T-cell (primary cell): ENCODE results near the gene GAS6. TPM values are rescaled to one million over a fixed set of nuclear protein-coding genes. Genes with fewer than 3 reads are reported as not detected.
"Not testable (repeated sequence)": the region's sequence is repeated elsewhere in the genome, so short reads cannot be mapped to it uniquely, and the experiment has no call there.

Experiments used
- ATAC-seq, 4 experiments: fragments of 200-7000 bp in 3 of 4; fragments of 150-1000 bp in 1 of 4; cut with Tn5 transposase; replicated peaks in 1 of 4; 1 replicate in 3 of 4; 2 replicates in 1 of 4; pipeline ENCODE4 v1.10.0; 2021; ENCODE audit warnings: moderate library complexity in 3 of 4, mild to moderate bottlenecking in 2 of 4, moderate number of reproducible peaks in 1 of 4
- CTCF ChIA-PET, 2 donors: fragments of 300-600 bp; sonication (Branson Sonifier 250); formaldehyde crosslinking; loops; one replicate each; lab custom pipeline; 2022; ENCODE audit warnings: antibody characterized with exemption in 2 of 2; lab: Charles Lee
- POLR2A ChIA-PET, 2 donors: fragments of 300-600 bp; sonication (Branson Sonifier 250); formaldehyde crosslinking; loops; one replicate each; lab custom pipeline; 2022; ENCODE audit warnings: antibody characterized with exemption in 2 of 2; lab: Charles Lee
- DNase-seq, 35 experiments: peaks; one replicate each; pipeline versions ENCODE4 v3.0.0 to v3.0.0-alpha.2; 2013 to 2023
- H3K27ac ChIP-seq: one replicate; pipeline ENCODE4 v1.5.1; 2013; ENCODE audit warnings: low read length
- H3K27me3 ChIP-seq, 2 experiments: replicated peaks in 1 of 2; 1 replicate in 1 of 2; 2 replicates in 1 of 2; pipeline versions ENCODE4 v1.6.1 to v1.7.0; 2013; ENCODE audit warnings: low read length in 1 of 2, mixed read lengths in 1 of 2; ENCODE audit not compliant: control insufficient read depth in 2 of 2, insufficient read depth in 2 of 2; ENCODE audit errors: extremely low read depth in 1 of 2
- H3K36me3 ChIP-seq, 2 donors: 1 replicate in 1 of 2; 2 replicates in 1 of 2; pipeline versions ENCODE4 v1.6.1 to v1.7.0; 2013; ENCODE audit warnings: low read length in 1 of 2; ENCODE audit not compliant: control insufficient read depth in 2 of 2, insufficient read depth in 1 of 2; ENCODE audit errors: extremely low read depth in 1 of 2
- H3K4me1 ChIP-seq, 2 experiments: 1 replicate in 1 of 2; 2 replicates in 1 of 2; pipeline versions ENCODE4 v1.6.1 to v1.7.0; 2013; ENCODE audit warnings: low read length in 2 of 2, mixed read lengths in 1 of 2; ENCODE audit not compliant: insufficient read depth in 2 of 2, control insufficient read depth in 1 of 2; ENCODE audit errors: extremely low read depth in 1 of 2
- H3K4me3 ChIP-seq, 2 donors: 1 replicate in 1 of 2; 2 replicates in 1 of 2; pipeline versions ENCODE4 v1.5.1 to v1.7.0; 2013; ENCODE audit warnings: mild to moderate bottlenecking in 2 of 2, low read length in 1 of 2, moderate library complexity in 1 of 2; ENCODE audit not compliant: control insufficient read depth in 1 of 2; ENCODE audit errors: extremely low read depth in 1 of 2
- H3K9me3 ChIP-seq: 2 replicates; pipeline ENCODE4 v1.7.0; 2013
- H3K27ac Mint-ChIP-seq, 2 donors: one replicate each; pipeline ENCODE4 v1.8.0; 2020 to 2021; ENCODE audit warnings: mild to moderate bottlenecking in 2 of 2, mixed read lengths in 2 of 2
- H3K27me3 Mint-ChIP-seq, 2 donors: one replicate each; pipeline ENCODE4 v1.8.0; 2021 to 2022; ENCODE audit warnings: mixed read lengths in 2 of 2
- H3K36me3 Mint-ChIP-seq: one replicate; pipeline ENCODE4 v1.8.0; 2021; ENCODE audit warnings: mixed read lengths
- H3K4me1 Mint-ChIP-seq, 3 donors: one replicate each; pipeline ENCODE4 v1.8.0; 2020 to 2022; ENCODE audit warnings: mixed read lengths in 3 of 3, mild to moderate bottlenecking in 1 of 3
- H3K4me3 Mint-ChIP-seq, 3 donors: one replicate each; pipeline ENCODE4 v1.8.0; 2020 to 2022; ENCODE audit warnings: mild to moderate bottlenecking in 3 of 3, mixed read lengths in 3 of 3, moderate library complexity in 3 of 3
- H3K9me3 Mint-ChIP-seq, 3 donors: one replicate each; pipeline ENCODE4 v1.8.0; 2020 to 2022; ENCODE audit warnings: mixed read lengths in 3 of 3
- WGBS: methylation state at CpG from one replicate; pipeline ENCODE4 v1.1.5; 2013; ENCODE audit warnings: missing lambda C conversion rate; ENCODE audit not compliant: insufficient coverage; 5-methylcytosine and 5-hydroxymethylcytosine counted together
- total RNA-seq, 35 experiments: library from RNA in 6 of 35; stranded (reverse) in 6 of 35; fragments of 120-200 nt in 1 of 35; gene quantifications; one replicate each; pipeline versions ENCODE4 v1.2.1 to v1.2.4 and lab custom pipeline; 2013 to 2026

Gene GAS6
- total RNA-seq, 5 donors from 2014 or later (not counting 1 experiment from before 2014, with no cell fraction given), result 1.1 to 10.2 (median 4.7) TPM

DNA sequence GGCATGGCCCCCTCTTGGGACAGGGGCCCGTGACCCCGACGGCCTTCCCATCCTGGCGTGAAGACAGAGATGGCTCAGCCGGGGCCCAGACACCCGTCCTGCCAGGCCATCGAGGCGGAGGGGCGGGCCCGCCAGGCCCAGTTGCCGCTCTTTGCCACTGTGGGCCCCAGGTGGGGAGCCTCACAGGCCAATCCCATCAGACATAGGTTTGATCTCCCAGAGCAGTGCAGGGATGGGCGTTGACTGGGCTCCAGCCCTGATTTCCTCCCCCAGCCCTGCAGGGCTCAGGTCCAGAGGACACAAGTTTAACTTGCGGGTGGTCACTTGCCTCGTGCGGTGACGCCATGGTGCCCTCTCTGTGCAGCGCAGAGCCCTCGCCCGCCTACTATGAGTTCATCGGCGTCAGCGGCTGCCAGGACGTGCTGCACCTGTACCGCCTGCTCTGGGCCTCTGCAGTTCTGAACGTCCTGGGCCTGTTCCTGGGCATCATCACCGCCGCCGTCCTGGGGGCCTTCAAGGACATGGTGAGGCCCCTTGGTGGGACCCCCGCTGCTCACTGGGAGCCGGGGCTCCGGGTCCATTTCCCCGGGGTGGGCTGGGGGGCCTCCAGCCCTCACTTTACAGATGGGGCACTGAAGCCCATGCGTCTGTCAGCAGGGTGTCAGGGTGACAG is 62.5 kb downstream of the GAS6 start:
- no peak overlapping the region for H3K27ac Mint-ChIP-seq
- Histone ChIP-seq H3K36me3 (no peaks in the 10 kb centered on the region), H3K9me3 (no peaks in the 10 kb centered on the region), H3K4me3 (no peak overlapping the region), H3K27ac (no peak overlapping the region), H3K4me1 (peaks cover 0 to 2% of the 10 kb centered on the region in 2 experiments), H3K27me3 (peaks cover 0 to 47% of the 10 kb centered on the region in 2 experiments)
- H3K4me1 Mint-ChIP-seq, result no peaks in the 10 kb centered on the region
- ChIA-PET CTCF (no interaction called here), POLR2A (no interaction called here)
- no peaks in the 10 kb centered on the region for H3K36me3 Mint-ChIP-seq
- 92% methylated on average over 33 of the region's 33 CpGs for WGBS
- no peak for DNase-seq
- ATAC-seq, result no peak
- H3K4me3 Mint-ChIP-seq, result no peak overlapping the region
- H3K27me3 Mint-ChIP-seq, result peaks cover 0 to 2% of the 10 kb centered on the region in 2 donors
- H3K9me3 Mint-ChIP-seq, result no peaks in the 10 kb centered on the region

DNA sequence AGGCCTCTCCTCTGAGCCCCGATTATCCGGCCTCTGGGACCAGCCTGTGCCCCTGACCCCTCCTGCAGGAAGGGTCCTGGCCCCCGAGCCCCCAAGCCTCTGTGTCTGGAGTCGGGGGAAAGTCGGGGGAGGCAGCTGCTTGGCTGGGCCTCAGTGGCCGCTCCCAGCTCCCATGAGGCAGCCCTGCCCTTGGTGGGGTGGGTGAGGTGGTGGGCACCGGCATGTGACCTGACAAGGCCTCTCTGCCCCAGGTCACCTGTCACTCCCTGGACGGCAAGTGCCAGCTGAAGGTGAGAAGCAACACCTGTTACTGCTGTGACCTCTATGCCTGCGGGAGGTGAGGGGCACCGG is 63.3 kb downstream of the GAS6 start:
- H3K27ac ChIP-seq, result no peak overlapping the region
- ChIA-PET CTCF (no interaction called here), POLR2A (no interaction called here)
- H3K36me3 Mint-ChIP-seq, result no peaks in the 10 kb centered on the region
- no peak overlapping the region for H3K27ac Mint-ChIP-seq
- no peak overlapping the region for H3K4me3 Mint-ChIP-seq
- no peaks in the 10 kb centered on the region for H3K9me3 Mint-ChIP-seq
- 94% methylated on average over 8 of the region's 10 CpGs for WGBS
- DNase-seq (no peak), ATAC-seq (no peak)
- H3K36me3 ChIP-seq, result no peaks in the 10 kb centered on the region
- no peak overlapping the region for H3K4me3 ChIP-seq
- peaks cover 0 to 2% of the 10 kb centered on the region in 2 donors for H3K27me3 Mint-ChIP-seq
- no peaks in the 10 kb centered on the region for H3K9me3 ChIP-seq
- H3K4me1 Mint-ChIP-seq, result no peaks in the 10 kb centered on the region
- H3K27me3 ChIP-seq, result peaks cover 0 to 44% of the 10 kb centered on the region in 2 experiments
- peaks cover 0 to 2% of the 10 kb centered on the region in 2 experiments for H3K4me1 ChIP-seq

DNA sequence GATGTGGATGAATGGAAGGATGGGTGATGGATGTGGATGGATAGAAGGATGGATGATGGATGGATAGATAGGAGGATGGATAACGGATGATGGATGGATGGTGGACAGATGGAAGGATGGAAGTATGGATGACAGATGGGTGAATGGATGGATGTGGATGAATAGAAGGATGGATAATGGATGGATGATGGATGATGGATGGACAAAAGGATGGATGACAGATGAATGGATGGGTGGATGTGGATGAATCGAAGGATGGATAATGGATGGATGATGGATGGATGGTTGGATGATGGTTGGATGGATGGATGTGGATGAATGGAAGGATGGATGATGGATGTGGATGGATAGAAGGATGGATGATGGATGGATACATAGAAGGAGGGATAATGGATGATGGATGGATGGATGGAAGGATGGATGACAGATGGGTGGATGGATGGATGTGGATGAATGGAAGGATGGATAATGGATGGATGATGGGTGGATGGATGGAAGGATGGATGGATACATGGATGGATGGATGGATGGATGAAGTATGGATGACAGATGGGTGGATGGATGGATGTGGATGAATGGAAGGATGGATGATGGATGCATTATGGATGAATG is 65.6 kb downstream of the GAS6 start:
- ChIA-PET POLR2A (no interaction called here), CTCF (no interaction called here)
- Histone ChIP-seq H3K27ac (no peak overlapping the region), H3K4me1 (peaks cover 0 to 2% of the 10 kb centered on the region in 2 experiments), H3K36me3 (no peaks in the 10 kb centered on the region), H3K4me3 (no peak overlapping the region), H3K9me3 (no peaks in the 10 kb centered on the region), H3K27me3 (peaks cover 0 to 33% of the 10 kb centered on the region in 2 experiments)
- DNase-seq, result no peak
- H3K36me3 Mint-ChIP-seq, result no peaks in the 10 kb centered on the region
- H3K27ac Mint-ChIP-seq, result no peak overlapping the region
- H3K4me3 Mint-ChIP-seq, result no peak overlapping the region
- H3K27me3 Mint-ChIP-seq, result peaks cover 0 to 2% of the 10 kb centered on the region in 2 donors
- H3K9me3 Mint-ChIP-seq, result no peaks in the 10 kb centered on the region
- H3K4me1 Mint-ChIP-seq, result no peaks in the 10 kb centered on the region
- 60% methylated on average over 2 of the region's 2 CpGs for WGBS
- no peak for ATAC-seq

DNA sequence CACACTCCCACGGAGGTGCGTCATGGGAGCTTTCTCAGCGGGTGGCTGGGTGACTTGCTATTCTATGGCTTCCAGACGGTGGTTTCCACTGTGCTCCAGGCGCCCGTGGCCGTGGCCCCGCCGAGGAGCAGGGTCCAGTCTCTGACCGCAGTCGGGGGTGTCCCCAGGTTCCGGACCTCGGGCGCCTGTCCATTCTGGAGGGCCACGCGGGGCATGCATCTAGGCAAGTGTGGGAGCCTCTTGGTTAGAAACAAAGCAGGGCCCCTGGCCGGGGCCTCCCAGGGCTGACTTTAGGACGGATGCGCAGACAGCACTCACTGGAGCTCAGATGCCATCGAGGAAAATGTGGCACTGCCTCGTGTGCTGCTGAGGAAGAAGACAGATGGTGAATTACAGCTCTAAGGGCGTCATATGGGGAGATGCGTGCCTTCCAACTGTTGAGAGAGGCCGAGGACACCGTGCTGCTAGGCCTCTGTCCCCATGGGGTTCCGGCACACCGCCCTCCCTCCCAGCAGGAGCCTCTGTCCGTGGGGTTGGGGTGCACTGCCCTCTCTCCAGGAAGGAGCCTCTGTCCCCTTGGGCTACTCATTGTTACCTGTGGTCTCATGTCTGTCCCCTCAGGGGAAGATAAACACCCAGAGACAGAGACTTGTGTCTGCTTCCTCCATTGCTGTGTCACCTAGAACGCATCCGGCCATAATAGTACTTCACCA is 66.8 kb downstream of the GAS6 start:
- no peak for DNase-seq

DNA sequence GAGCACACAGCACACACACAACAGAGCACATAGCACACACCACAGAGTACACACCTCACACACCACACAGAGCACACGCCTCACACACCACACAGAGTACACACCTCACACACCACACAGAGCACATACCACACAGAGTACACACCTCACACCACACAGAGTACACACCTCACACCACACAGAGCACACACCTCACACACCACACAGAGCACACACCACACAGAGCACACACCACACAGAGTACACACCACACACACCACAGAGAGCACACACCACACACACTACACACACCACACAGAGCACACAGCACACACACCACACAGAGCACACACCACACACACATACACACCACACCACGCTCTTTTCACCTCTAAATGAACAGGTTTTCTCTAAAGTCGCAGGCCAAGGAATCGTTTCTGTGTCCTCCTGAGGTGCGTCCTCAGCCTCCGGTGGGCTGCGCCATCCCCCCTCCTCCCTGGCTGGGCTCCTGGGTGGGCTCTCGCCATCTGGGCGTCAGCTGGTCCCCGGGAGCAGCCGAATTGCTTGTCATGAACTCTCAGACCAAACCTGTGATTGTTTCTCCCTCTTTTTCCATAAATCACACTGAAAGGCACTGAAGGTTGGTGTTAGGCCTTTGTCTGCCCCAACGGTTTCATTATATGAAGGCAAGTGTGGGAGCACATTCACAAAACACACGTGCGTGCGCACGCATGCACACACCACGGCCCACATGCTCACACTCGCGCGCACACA is 67.5 kb downstream of the GAS6 start:
- DNase-seq (no peak), ATAC-seq (no peak)
- H3K27me3 ChIP-seq, result peaks cover 0 to 19% of the 10 kb centered on the region in 2 experiments
- H3K27ac Mint-ChIP-seq, result no peak overlapping the region
- no peaks in the 10 kb centered on the region for H3K4me1 ChIP-seq
- H3K4me3 ChIP-seq, result no peak overlapping the region
- H3K9me3 Mint-ChIP-seq, result no peaks in the 10 kb centered on the region
- CTCF ChIA-PET, result no interaction called here
- H3K36me3 Mint-ChIP-seq, result no peaks in the 10 kb centered on the region
- POLR2A ChIA-PET, result no interaction called here
- H3K9me3 ChIP-seq, result no peaks in the 10 kb centered on the region
- H3K27ac ChIP-seq, result no peak overlapping the region
- peaks cover 0 to 2% of the 10 kb centered on the region in 2 donors for H3K27me3 Mint-ChIP-seq
- 85% methylated on average over 16 of the region's 20 CpGs for WGBS
- H3K4me3 Mint-ChIP-seq, result no peak overlapping the region
- H3K4me1 Mint-ChIP-seq, result no peaks in the 10 kb centered on the region
- no peaks in the 10 kb centered on the region for H3K36me3 ChIP-seq

More for the DNA sequence above, 66.8 kb downstream of the GAS6 start:
- H3K27ac ChIP-seq, result no peak overlapping the region
- Mint-ChIP-seq H3K4me1 (no peaks in the 10 kb centered on the region), H3K9me3 (no peaks in the 10 kb centered on the region), H3K27me3 (peaks cover 0 to 2% of the 10 kb centered on the region in 2 donors), H3K27ac (no peak overlapping the region), H3K4me3 (no peak overlapping the region), H3K36me3 (no peaks in the 10 kb centered on the region)
- no peak overlapping the region for H3K4me3 ChIP-seq
- peaks cover 0 to 24% of the 10 kb centered on the region in 2 experiments for H3K27me3 ChIP-seq
- ATAC-seq, result no peak
- WGBS, result 92% methylated on average over 28 of the region's 30 CpGs
- peaks cover 0 to 2% of the 10 kb centered on the region in 2 experiments for H3K4me1 ChIP-seq
- H3K9me3 ChIP-seq, result no peaks in the 10 kb centered on the region
- POLR2A ChIA-PET, result no interaction called here
- no peaks in the 10 kb centered on the region for H3K36me3 ChIP-seq
- CTCF ChIA-PET, result no interaction called here

DNA sequence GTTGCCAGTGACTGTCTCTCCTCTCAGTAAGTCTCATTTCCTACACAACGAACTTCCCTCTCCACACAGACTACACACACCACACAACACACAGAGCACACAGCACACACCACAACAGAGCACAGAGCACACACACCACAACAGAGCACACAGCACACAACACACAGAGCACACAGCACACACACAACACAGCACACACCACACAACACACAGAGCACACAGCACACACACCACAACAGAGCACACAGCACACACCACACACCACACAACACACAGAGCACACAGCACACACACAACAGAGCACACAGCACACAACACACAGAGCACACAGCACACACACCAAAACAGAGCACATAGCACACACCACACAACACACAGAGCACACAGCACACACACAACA is 68.5 kb downstream of the GAS6 start:
- ATAC-seq, H3K4me3 Mint-ChIP-seq, H3K27ac ChIP-seq, H3K27ac Mint-ChIP-seq, DNase-seq, H3K9me3 ChIP-seq, H3K4me3 ChIP-seq, H3K36me3 ChIP-seq, H3K9me3 Mint-ChIP-seq, H3K4me1 Mint-ChIP-seq, H3K36me3 Mint-ChIP-seq, H3K27me3 Mint-ChIP-seq, CTCF ChIA-PET, POLR2A ChIA-PET, H3K4me1 ChIP-seq: not testable (repeated sequence)
- 11% methylated on average over 1 of the region's 1 CpG for WGBS
- peaks cover 0 to 20% of the 10 kb centered on the region in 2 experiments for H3K27me3 ChIP-seq
